IPS DF 4.7 (cell line): ENCODE results near the gene IL25.
"Not testable (repeated sequence)": the region's sequence is repeated elsewhere in the genome, so short reads cannot be mapped to it uniquely, and the experiment has no call there.

Source experiments
- DNase-seq: peaks from one replicate; pipeline ENCODE4 v3.0.0-alpha.2; 2013; ENCODE audit warnings: low spot score; ENCODE audit errors: extremely low read depth

IL25 gene

DNA sequence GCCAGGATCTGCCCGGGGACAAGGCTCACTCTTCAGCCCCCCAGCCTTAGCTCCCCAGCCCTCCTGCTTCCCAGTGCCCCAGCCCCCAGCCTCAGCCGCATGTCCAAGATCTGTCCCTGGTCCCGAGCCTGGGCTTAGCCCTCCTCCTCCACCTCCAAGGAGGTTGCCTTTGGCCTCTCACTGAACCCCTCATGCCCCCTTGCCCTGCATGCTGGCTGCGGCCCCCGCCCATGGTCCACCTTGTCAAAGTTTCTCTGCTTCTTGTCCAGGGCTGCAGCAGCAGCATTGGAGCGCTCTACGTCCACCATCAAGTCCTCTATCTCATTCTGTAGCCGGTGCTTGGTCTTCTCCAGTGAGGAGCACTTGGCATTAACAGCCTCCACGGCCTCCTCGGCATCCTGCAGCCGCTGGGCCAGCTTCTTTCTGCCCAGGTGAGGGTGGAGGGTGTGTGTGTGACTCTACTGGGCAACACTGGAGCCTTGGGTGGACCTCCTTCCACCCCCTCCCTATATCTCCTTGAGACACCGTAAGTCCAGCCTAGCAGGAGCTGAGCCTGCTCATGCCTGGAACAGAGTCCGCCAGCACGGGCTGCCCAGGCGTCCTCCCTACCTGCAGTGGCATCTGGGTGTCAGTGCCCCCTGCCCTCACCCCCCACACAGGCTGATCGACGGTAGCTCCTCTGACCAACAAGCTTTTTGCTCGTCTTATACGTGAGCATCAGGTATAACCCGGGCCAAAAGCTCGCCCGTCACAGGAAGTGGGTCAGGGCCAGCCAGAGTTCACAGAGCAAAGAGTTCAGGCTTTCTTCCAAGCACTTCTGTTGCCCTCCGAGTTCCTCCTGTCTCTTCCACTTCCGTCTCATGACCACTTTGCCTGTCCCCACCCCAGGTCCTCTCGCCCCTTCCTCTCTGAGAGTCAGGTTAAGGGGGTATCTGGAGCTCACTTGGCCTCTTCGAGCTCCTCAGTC lies 15.6 kb downstream of the IL25 start:
- no peak for DNase-seq

DNA sequence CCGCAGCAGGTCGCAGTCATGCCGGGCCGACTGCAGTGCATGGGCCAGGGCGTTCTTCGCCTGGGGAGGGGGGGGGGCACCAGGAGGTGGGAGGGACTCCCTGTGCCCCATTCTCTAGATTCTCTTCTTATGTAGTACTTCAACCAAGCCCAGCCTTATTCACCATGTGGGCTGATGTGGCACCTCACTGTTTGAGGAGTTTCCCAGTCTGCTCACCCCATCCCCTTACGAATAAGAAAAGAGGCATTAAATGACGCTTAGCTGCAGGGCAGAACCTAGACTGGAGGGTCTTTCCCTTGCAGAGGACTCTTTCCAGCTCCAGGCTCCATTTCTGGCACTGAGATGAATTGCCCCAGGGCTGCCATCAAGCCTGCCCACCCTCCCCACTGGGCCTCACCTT lies 16.4 kb downstream of the IL25 start:
- no peak for DNase-seq

DNA sequence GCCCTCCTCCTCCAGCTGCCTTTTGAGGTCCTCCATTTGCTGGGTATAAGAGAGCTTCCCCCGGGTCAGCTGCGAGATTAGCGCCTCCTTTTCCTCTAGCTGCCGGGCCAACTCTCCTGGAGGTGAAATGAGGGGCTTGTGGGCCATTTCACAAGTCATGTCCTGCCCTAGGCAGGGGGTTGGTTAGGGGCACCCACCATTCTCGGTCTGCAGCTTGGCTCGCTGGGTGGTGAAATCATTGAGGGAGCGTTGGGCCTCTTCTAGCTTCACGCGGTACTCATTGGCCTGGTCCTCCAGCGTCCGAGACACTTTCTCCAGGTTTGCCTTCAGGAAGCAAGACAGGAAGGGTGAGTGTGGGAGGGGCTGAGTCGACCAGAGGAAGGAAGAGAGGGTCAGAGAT lies 16.8 kb downstream of the IL25 start:
- no peak for DNase-seq

DNA sequence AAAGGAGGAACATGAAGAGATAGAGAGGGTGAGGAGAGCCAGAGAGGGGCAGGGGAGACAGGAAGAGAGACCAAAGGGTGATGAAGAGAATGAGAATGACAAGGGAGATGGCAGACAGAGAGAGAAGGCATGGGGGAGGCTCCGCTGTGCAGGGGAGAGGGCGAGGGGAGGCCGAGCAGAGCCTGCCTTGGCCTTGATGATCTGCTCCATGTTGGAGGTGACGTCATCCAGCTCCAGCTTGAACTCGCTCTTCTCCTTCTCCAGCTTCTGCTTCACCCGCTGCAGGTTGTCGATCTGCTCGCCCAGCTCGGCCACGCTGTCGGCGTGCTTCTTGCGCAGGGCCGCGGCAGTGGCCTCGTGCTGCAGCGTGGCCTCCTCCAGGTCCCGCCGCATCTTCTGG lies 17.3 kb downstream of the IL25 start:
- DNase-seq, result not testable (repeated sequence)

DNA sequence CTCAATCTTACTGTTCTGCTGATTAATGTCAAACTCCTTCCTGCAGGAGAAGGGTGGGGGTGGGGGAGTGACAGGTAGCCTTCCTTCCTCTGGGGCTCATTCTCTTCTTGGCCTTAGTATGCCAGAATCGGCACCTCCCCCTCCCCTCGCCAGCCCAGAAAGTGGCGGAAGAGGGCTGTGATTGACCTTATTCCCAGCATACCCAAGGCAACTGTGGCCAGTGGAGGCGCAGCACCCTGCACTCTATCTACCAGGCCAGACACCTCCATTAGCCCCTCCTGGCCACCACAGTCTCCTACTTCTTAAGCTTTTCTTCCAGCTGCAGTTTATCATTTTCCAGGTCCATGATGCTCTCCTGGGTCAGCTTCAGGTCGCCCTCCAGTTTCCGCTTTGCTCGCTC lies 20.0 kb downstream of the IL25 start:
- no peak for DNase-seq

DNA sequence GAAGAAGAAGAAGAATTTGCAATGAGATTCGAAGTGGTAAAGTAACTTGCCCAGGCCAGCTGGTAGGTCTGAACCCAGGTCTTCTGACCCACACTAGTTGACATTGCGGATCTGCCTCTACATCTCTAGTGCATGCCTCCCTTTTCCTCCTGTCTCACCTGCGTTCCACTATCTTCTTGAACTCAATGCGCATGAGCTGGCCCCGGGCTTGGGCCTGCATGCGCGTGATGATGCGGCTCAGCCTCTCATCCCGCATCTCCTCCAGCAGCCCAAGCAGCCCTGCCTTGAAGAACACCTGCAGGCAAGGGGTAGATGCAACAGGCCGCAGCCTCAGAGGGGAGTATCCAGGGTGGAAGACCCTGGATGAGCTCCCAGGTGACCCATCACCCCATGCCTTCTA lies 23.5 kb downstream of the IL25 start:
- DNase-seq, result no peak

DNA sequence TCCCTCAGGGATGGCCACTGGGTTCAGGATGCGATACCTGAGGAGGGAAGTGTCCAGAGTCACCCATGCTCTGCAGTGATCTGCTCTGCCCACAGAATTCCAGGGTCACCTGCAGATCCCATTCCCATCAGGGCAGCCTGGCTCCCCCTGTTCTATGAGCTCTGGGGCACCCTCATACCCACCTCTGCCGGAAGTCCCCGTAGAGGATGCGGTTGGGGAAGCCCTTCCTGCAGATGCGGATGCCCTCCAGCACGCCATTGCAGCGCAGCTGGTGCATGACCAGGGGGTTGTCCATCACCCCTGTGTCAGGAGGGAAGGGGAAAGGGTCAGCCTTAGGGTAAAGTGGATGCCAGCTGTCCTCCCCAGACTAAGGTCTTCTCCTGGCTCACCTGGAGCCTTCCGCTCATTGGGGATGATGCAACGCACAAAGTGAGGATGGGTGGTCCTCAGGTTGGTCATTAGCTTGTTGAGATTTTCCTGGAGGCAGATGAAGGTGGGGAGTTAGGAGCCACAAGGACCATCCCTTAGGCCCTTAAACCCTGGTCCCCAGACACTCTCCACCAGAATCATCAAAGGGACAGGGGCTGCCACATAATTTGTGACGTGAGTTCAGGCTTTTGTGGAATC lies 24.3 kb downstream of the IL25 start:
- DNase-seq, result no peak

DNA sequence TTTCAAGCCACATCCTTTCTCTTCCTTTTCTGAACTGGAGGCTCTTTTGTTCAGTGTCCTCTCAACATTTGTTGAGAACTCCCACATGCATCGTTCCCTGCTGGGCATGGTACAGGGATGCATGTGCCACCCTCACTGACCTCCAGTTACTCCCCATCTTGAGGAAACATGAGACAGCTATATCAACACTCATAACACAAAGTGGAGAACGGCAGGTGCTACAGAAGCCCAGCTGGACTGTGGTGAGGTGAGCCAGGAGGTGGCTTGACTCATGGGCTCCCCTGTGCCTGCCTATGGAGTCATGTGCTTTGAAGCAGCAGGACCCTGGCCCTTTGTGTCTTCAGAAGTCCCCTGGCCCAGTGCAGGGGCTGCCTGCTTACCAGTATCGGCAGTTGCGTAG lies 25.7 kb downstream of the IL25 start:
- no peak for DNase-seq

DNA sequence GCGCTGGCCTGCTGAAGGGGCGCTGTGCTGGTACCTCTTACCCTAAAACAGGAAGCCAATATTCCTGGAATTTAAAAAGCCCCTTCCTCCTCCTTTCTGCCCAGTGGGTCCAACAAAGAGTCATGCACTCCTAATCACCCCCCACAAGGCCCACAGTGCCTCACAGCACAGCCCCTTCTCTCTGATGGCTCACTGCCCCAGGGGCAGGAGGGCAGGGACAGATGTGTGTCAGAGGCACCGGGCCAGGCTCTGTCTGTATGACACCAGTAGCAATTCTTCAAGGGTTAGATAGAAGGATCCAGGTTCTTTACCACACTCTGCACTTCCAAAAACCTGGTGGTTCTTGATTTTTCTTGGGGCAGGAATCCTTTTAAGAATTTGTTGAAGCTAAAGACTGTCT lies 26.5 kb downstream of the IL25 start:
- DNase-seq, result no peak

DNA sequence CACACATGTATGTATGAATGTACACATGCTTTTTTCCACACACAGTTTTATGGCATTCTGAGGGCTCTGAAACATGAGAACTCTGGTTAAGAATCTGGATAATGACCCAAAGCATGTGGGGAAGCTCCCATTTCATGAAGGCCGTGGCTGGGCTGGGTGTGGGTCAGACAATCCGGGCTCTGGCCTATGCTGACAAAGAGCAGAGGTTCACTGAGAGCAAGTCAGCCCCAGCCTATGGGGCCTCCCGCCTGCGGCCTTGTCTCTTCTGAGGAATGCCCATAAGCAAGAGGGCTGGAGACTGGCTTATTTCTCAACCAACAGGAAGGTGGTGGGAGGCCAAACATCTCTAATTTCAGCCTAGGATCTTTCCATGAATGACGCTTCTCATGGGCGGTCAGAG lies 27.0 kb downstream of the IL25 start:
- DNase-seq, result no peak

DNA sequence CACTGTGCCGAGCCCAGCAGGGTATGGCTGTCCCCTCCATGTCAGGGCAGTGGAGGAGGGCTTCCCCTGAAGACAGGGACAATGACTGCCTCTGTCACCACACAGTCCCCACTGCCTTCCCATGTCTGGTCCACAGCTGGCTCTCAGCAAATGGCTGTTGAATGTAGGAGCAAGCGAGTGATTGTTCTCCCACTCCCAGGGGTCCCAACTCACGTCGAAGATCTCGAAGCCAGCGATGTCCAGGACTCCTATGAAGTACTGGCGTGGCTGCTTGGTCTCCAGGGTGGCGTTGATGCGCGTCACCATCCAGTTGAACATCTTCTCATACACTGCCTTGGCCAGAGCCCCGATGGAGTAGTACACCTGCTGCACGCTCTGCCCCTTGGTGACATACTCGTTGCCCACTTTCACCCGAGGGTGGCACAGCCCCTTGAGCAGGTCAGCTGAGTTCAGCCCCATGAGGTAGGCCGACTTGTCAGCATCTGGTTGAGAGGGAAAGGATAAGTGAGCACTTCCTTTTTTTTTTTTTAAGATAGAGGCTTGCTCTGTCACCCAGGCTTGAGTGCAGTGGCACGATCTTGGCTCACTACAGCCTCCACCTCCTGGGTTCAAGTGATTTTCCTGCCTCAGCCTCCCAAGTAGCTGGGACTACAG lies 28.0 kb downstream of the IL25 start:
- DNase-seq, result not testable (repeated sequence)

DNA sequence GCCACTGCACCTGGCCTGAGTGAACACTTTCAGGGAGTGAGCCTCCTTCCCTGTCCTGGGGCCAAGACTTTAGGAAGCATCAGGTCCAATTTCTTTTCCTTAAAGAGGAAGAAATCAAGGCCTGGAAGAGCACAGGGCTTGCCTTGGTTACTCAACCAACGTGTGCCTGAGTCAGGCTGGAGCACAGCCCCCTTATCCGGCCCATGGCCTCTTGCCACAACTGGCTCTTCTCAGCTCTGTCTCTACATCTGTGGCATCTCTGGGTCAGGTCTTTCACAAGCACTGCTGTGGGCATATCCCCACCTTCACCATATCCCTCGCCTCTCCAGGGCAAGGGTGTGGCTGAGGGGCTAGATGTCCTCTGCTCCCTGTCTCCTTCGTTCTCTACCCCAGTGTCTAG lies 28.7 kb downstream of the IL25 start:
- no peak for DNase-seq

DNA sequence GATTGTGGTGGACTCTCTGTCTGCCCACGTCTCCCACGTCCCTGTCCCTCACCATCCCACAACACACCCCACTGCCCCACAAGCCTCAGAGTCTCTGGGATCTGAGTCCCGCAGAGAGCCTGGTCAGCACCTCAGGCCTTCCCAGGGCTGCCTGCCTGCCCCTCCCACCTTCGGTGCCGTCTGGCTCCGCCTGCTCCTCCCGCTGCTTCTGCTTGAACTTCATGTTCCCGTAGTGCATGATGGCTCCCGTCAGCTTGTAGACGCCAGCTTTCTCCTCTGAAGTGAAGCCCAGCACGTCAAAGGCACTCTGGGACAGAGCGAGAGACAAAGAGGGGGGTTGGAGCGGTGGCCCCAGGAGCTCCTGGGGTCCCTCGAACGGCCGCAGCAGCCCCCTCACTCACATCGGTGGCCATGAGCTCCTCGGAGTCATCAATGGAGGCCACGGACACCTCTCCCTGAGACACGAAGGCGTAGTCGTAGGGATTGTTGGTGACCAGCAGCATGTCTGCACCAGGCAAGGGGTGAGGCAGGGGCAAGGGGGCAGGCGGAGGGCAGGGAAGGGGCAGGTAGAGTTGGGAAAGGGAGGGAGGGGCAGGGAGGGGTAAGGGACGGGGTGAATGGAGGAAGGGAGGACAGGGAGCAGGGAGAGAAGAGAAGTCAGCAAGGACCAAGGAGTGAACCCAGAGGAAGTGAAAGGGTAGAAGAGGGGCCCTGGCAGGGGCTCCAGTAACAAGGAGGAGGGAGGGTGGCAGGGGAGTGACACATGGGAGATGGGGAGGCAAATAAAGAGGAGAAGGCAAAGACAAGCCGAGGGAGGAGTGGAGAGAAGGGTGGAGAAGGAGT lies 29.9 kb downstream of the IL25 start:
- DNase-seq, result no peak

DNA sequence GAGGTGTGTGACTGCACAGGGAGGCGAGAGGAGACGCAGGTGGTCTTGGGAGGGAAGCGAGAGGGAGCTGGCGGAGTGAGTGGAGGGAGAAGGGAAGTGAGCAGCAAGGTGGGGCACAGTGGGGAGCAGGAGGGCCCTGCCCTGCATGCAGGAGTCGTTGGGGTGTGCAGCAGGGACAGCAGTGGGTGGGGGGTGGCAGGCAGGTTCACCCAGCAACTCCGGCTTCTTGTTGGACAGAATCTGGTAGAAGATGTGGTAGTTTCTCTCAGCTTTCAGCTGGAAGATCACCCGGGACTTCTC lies 30.5 kb downstream of the IL25 start:
- DNase-seq, result no peak

DNA sequence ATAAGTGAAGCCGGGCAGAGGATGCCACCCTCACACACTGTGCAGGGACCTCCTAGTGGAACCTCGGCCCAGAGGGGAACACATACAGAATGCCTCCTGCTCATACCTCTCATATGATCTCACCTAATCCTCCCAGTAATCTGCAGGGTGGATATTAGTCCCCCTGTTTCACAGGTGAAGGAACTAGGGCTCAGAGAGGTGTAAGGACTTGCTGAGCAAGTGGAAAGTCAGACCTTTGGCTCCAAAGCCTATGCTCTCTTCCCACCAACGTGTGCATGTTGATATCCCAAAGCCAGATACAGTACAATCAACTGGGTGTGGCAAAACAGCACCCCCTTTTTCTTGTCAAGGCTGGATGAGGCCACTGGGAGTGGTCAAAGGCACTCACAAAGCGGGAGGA lies 31.3 kb downstream of the IL25 start:
- DNase-seq, result no peak

DNA sequence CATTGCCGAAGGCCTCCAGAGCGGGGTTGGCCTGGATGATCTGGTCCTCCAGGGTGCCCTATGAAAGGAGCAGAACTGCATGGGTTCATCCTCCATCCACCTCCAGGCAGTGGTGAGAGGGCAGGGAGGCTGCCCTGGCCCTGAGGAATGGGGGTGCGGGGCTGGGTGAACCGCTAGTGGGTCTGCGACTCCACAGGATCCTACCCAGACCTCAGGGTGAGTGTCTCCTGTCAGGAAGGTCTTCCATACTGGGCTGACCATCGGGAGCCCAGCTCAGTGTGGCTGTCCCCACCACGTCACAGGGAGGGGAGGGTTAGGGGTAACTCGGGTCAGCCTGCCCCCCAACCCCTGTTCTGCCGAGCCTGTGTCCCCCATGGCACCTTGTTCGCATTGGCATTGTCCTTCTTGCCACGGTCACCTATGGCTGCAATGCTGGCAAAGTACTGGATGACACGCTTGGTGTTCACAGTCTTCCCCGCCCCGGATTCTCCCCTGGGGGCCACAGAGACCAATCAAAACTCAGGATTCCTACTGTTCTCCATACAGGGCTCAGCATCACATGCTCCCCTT lies 31.8 kb downstream of the IL25 start:
- DNase-seq, result no peak

DNA sequence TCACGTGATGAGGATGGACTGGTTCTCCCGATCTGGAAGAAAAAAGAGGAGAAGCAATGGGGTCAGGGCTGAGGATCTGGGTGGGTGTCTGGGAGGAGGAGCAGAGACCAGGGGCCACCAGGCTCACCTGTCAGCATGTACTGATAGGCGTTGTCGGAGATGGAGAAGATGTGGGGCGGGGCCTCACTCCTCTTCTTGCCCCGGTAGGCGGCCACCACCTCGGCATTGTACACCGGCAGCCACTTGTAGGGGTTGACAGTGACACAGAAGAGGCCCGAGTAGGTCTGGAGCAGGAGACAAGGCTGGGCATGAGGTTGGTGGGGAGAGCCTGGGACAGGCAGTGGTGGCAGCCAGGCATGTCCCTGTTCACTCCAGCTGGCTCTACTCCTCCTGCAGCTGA lies 32.5 kb downstream of the IL25 start:
- DNase-seq, result no peak

DNA sequence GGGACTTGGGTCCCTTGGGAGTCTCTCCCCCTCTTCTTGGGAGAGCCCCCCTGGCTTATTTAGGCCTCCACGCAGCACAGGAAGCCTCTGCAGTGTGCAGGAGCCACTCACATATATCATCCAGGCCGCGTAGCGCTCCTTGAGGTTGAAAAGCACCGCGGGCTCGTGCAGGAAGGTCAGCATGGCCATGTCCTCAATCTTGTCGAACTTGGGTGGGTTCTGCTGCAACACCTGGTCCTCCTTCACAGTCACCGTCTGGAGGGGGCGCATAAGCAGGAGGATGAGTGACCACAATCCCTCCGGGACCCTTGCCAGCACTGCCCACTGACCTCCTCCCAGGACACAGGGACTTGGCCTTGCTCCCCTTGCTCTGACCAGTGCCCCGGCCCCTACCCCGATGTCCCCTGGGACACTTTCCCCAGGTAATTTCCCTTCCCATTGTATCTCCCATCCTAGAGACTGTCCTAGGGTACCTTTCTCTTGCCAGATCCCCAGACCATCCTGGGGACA lies 33.0 kb downstream of the IL25 start:
- DNase-seq, result no peak

DNA sequence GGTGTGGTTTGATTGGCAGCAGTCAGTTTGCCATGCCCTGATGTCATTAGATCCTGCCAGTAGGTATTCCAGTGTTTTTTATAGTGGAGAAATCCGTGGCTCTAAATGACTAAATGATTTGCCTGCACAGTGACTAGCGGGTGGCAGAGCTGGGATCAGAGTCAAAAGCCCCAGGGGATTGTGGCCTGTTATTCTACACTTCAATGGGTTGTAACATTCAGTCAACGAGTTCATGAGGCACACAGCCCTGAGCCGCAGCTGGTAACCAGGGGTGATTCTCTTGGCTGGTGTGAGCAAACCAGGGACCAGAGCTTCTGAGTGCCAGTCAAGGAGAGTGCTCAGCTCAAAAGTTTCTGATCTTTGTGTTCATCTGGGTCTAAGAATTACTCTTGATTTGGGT lies 33.6 kb downstream of the IL25 start:
- no peak for DNase-seq

DNA sequence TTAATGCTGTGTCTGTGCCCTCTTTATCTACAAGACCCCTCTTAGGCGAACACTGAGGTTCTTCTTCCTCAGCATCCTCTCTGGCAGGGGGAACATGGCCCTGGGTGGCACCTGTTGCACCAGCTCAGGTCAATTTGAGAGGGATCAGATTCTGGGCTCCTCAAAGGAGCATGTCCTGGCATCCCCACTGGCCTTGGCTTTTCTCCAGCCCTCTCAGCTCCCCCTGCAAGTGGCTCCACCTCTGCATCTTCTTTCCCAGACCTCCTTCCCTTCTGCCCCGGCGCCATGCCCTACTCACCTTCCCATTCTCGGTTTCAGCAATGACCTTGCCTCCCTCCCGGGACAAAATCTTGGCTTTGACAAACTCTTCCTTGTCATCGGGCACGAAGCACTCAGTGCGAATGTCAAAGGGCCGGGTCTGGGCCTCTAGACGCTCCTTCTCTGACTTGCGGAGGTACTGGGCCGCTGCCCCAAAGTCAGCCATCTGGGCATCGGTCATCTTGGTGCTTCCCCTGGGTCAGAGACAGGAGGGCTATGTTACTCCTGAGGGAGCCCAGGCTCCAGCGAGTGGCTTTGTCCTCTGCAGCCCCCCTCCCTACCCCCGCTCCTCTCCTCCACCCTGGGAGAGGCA lies 34.2 kb downstream of the IL25 start:
- DNase-seq, result no peak
